ENCODE measurements around the gene HNRNPUL1. TPM values are rescaled to one million over a fixed set of nuclear protein-coding genes. Genes with fewer than 3 reads are reported as not detected.
A peak's percentile ranks its signal among the peaks of the same experiment; 100 is the strongest.

Gene HNRNPUL1
- total and polyA plus RNA-seq, 2 experiments from 2014 or later: 204 to 207 TPM

DNA sequence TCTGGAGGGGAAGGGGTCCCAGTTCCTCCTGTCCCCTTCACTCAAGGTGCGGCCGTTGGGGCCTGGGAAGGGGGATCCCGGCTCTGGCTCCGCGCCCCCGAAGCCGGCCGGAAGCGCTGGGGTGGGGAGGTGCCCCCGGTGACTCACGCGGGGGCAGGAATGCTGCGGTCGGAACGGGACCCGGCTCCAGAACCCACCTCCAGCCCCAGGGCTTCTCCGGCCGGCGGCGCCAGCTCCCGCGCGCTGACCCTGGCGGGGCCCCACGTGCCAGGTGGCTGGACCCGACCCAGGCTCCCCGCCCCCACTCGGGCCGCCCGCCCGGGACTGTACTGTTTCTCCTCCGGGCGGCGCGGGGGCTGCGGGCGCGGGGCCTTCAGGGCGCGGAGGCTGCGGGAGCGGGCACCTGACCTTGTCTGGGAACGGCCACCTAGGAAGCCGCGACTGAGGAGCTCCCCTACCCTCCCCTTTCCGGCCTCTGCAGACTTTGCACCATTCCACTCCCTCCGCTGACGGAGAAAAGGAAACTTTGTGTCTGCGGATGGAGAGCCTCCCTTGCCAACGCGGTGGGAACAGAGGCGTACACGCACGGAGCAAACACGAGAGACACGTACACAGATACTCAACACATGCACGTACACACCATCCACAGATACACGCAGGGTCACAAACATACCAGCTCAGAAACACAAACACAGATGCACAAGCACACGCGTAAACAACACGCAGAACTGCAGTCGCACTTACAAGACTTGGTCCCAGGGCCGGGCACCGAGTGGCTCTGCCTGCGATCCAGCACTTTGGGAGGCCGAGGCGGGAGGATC lies 37.9 kb upstream of the HNRNPUL1 start:
- H3K4me3 ChIP-seq: peak overlapping the region; percentile 67
- H3K36me3 Mint-ChIP-seq (ENCODE audit: low read depth): peaks cover 11% of the 10 kb centered on the region
- H2AFZ ChIP-seq: peak overlapping the region; percentile 87
- H3K9me3 Mint-ChIP-seq: no peaks in the 10 kb centered on the region
- ATAC-seq (peak; percentile 73), DNase-seq (ENCODE audit: low spot score) (peak; percentile 81)
- peaks cover 39% of the 10 kb centered on the region for H3K4me1 Mint-ChIP-seq
- H3K27me3 ChIP-seq (ENCODE audit: insufficient read depth): no peaks in the 10 kb centered on the region
- H3K79me2 ChIP-seq (replicated peaks; ENCODE audit: insufficient read depth): no peaks in the 10 kb centered on the region
- peaks cover 26% of the 10 kb centered on the region for H3F3A ChIP-seq (replicated peaks; ENCODE audit: low read depth)
- H3K4me1 ChIP-seq (ENCODE audit: insufficient read depth): peaks cover 28% of the 10 kb centered on the region
- no peak for TF ChIP-seq NANOG (IDR thresholded peaks at IDR 0.05; ENCODE audit: borderline replicate concordance)
- TF ChIP-seq ZNF114 (CRISPR knock-in tag; IDR thresholded peaks at IDR 0.05): no peak
- no peak for TF ChIP-seq POLR2AphosphoS5 (IDR thresholded peaks at IDR 0.05; ENCODE audit: low read depth)
- TF ChIP-seq JUNB (IDR thresholded peaks at IDR 0.05; ENCODE audit: unreplicated experiment): no peak
- TF ChIP-seq ETS1 (IDR thresholded peaks at IDR 0.05): 0 out of 2 replicates have a peak, but pooled peaks have one; percentile 0
- TF ChIP-seq EZH2phosphoT487 (IDR thresholded peaks at IDR 0.05; ENCODE audit: unreplicated experiment): no peak
- TF ChIP-seq, protein P1, sequence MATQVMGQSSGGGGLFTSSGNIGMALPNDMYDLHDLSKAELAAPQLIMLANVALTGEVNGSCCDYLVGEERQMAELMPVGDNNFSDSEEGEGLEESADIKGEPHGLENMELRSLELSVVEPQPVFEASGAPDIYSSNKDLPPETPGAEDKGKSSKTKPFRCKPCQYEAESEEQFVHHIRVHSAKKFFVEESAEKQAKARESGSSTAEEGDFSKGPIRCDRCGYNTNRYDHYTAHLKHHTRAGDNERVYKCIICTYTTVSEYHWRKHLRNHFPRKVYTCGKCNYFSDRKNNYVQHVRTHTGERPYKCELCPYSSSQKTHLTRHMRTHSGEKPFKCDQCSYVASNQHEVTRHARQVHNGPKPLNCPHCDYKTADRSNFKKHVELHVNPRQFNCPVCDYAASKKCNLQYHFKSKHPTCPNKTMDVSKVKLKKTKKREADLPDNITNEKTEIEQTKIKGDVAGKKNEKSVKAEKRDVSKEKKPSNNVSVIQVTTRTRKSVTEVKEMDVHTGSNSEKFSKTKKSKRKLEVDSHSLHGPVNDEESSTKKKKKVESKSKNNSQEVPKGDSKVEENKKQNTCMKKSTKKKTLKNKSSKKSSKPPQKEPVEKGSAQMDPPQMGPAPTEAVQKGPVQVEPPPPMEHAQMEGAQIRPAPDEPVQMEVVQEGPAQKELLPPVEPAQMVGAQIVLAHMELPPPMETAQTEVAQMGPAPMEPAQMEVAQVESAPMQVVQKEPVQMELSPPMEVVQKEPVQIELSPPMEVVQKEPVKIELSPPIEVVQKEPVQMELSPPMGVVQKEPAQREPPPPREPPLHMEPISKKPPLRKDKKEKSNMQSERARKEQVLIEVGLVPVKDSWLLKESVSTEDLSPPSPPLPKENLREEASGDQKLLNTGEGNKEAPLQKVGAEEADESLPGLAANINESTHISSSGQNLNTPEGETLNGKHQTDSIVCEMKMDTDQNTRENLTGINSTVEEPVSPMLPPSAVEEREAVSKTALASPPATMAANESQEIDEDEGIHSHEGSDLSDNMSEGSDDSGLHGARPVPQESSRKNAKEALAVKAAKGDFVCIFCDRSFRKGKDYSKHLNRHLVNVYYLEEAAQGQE (IDR thresholded peaks at IDR 0.05; ENCODE audit: unreplicated experiment): no peak
- no peak for TF ChIP-seq ZNF331 (CRISPR knock-in tag; IDR thresholded peaks at IDR 0.05; ENCODE audit: low read depth)
- TF ChIP-seq, protein P2, sequence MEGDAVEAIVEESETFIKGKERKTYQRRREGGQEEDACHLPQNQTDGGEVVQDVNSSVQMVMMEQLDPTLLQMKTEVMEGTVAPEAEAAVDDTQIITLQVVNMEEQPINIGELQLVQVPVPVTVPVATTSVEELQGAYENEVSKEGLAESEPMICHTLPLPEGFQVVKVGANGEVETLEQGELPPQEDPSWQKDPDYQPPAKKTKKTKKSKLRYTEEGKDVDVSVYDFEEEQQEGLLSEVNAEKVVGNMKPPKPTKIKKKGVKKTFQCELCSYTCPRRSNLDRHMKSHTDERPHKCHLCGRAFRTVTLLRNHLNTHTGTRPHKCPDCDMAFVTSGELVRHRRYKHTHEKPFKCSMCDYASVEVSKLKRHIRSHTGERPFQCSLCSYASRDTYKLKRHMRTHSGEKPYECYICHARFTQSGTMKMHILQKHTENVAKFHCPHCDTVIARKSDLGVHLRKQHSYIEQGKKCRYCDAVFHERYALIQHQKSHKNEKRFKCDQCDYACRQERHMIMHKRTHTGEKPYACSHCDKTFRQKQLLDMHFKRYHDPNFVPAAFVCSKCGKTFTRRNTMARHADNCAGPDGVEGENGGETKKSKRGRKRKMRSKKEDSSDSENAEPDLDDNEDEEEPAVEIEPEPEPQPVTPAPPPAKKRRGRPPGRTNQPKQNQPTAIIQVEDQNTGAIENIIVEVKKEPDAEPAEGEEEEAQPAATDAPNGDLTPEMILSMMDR (conservative IDR thresholded peaks at IDR 0.05; ENCODE audit: low read depth in 2 of 2): no peak
- H3K36me3 ChIP-seq (ENCODE audit: insufficient read depth): no peaks in the 10 kb centered on the region
- peak overlapping the region; percentile 92 for H3K27ac Mint-ChIP-seq
- no peaks in the 10 kb centered on the region for H4K20me1 ChIP-seq (replicated peaks; ENCODE audit: insufficient read depth)
- peak overlapping the region; percentile 72 for H3K4me3 Mint-ChIP-seq
- peaks cover 5% of the 10 kb centered on the region for H3K27me3 Mint-ChIP-seq (ENCODE audit: insufficient read depth, low read depth, poor library complexity)
- H3K4me2 ChIP-seq: peak overlapping the region; percentile 86
- H3K27ac ChIP-seq (ENCODE audit: low read depth): peak overlapping the region; percentile 80; the same call in 1 of the 2 replicates
- no peaks in the 10 kb centered on the region for H3K9me2 ChIP-seq (ENCODE audit: insufficient read depth)
